ENCODE results near the gene PWWP2B. TPM values are rescaled to one million over a fixed set of nuclear protein-coding genes. Genes with fewer than 3 reads are reported as not detected.

Gene PWWP2B
- total and polyA plus RNA-seq, 9 of the 15 experiments (the other 6 are each of a cell fraction or from before 2014, with no cell fraction given), result 0.07 to 9.2 (median 1.6) TPM; not detected in 1

- POLR2A ChIA-PET, result no interaction called here
- no peaks in the 10 kb centered on the region for H3K79me2 ChIP-seq (ENCODE audit: control insufficient read depth, insufficient read depth, low read length)
- 2% methylated on average over 5 of the region's 9 CpGs for WGBS (ENCODE audit: insufficient coverage, low coverage, missing lambda C conversion rate)
- TF ChIP-seq ZNF449 (CRISPR knock-in tag; IDR thresholded peaks at IDR 0.05) (no peak), SREBF2 (CRISPR knock-in tag; IDR thresholded peaks at IDR 0.05) (no peak), ZSCAN29 (IDR thresholded peaks at IDR 0.05) (no peak), ELF1 (tag; IDR thresholded peaks at IDR 0.05) (no peak), HDAC6 (IDR thresholded peaks at IDR 0.05; ENCODE audit: low read depth, low read length) (no peak), ZMIZ1 (IDR thresholded peaks at IDR 0.05; ENCODE audit: low read depth in 2 of 2, low read length in 2 of 2) (no peak)
- H3K27me3 ChIP-seq (ENCODE audit: control insufficient read depth in 2 of 2, insufficient read depth in 2 of 2, low read length in 2 of 2), result peaks cover 12 to 32% of the 10 kb centered on the region in 2 experiments; a peak in 3 of 5 replicates
- CTCF ChIA-PET (ENCODE audit: low intra/inter-chr PET ratio), result no interaction called here
- H3K4me2 ChIP-seq (ENCODE audit: insufficient read depth, low read length), result no peak overlapping the region
- no peak overlapping the region for H3K27ac ChIP-seq (ENCODE audit: extremely low read depth, low read depth, low read length)
- in situ Hi-C loops (cut with MboI) (no loop called here), intact Hi-C loops (cut with micrococcal nuclease) (no loop called here)
- no peaks in the 10 kb centered on the region for H4K20me1 ChIP-seq (replicated peaks; ENCODE audit: control insufficient read depth, insufficient read depth, low read length)
- no peaks in the 10 kb centered on the region; the same call in 1 of the 2 replicates for H3K9me3 ChIP-seq (replicated peaks; ENCODE audit: control insufficient read depth, insufficient read depth, low read depth, low read length)
- no TSS peak for BruUV-seq (replicated peaks)
- FAIRE-seq (no peak), ATAC-seq (no peak), DNase-seq (ENCODE audit: extremely low read depth in 1 of 4, low spot score in 3 of 4) (no peak)
- peaks cover 0 to 3% of the 10 kb centered on the region in 2 experiments; a peak in 1 of 5 replicates for H3K4me1 ChIP-seq (replicated peaks in 1 of 2; ENCODE audit: control insufficient read depth in 2 of 2, insufficient read depth in 2 of 2, low read length in 2 of 2)
- no peak overlapping the region for H3K9ac ChIP-seq (ENCODE audit: insufficient read depth in 1 of 2, low read depth in 2 of 2, low read length in 2 of 2)
- H3K9me1 ChIP-seq (ENCODE audit: control insufficient read depth, insufficient read depth, low read length), result no peaks in the 10 kb centered on the region
- no peak overlapping the region for H3K4me3 ChIP-seq
- no peaks in the 10 kb centered on the region for H3K36me3 ChIP-seq (ENCODE audit: control insufficient read depth, insufficient read depth, low read length)
- no peak overlapping the region for H2AFZ ChIP-seq (ENCODE audit: low read depth, low read length)
These were observed 30.5 kb upstream of the PWWP2B start for GRCh38 chr10:132366499-132366898.

Data from K562 (cell line).